Measurements from ENCODE around the gene AMD1. TPM values are rescaled to one million over a fixed set of nuclear protein-coding genes. Genes with fewer than 3 reads are reported as not detected.
A peak's percentile ranks its signal among the peaks of the same experiment; 100 is the strongest.

AMD1 gene
- polyA plus RNA-seq, 2 of the 4 experiments (the other 2 are of a cell fraction) = 89.2 to 147 TPM

- TF ChIP-seq PBX3 (IDR thresholded peaks at IDR 0.05) = no peak
- TF ChIP-seq ESRRA (IDR thresholded peaks at IDR 0.05; ENCODE audit: borderline replicate concordance, low read length) = no peak
- TF ChIP-seq EHMT2 (IDR thresholded peaks at IDR 0.05; ENCODE audit: low read depth) = no peak
Observed at GRCh38 chr6:110890288-110890687, 15.7 kb downstream of the AMD1 start (continued).

- H3K27ac ChIP-seq = no peak overlapping the region
- ChIA-PET CTCF (no interaction called here), POLR2A (no interaction called here)
- H3K4me2 ChIP-seq = no peak overlapping the region
- peaks cover 11% of the 10 kb centered on the region; the same call in 2 of the 3 replicates for H3K4me1 ChIP-seq
- FAIRE-seq = no peak
- no peaks in the 10 kb centered on the region for H3K9me3 ChIP-seq
- WGBS (ENCODE audit: missing lambda C conversion rate) = 90% methylated on average over 4 of the region's 4 CpGs
- H3K4me3 ChIP-seq = no peak overlapping the region
- no peak for ATAC-seq
- no peak for DNase-seq (ENCODE audit: low read depth in 1 of 2, low spot score in 1 of 2)
- no peak for TF ChIP-seq ELK1 (IDR thresholded peaks at IDR 0.05; ENCODE audit: low read depth, low read length)
- no peak for TF ChIP-seq PHF8 (IDR thresholded peaks at IDR 0.05; ENCODE audit: borderline replicate concordance, low read depth)
- TF ChIP-seq HDAC2 (IDR thresholded peaks at IDR 0.05) = no peak
- no peak for TF ChIP-seq GATA3 (IDR thresholded peaks at IDR 0.05; ENCODE audit: borderline replicate concordance)
- TF ChIP-seq MYC (IDR thresholded peaks at IDR 0.05; ENCODE audit: borderline replicate concordance, low read length) = no peak
- TF ChIP-seq JUN (IDR thresholded peaks at IDR 0.05) = no peak
- TF ChIP-seq HMGXB4 (CRISPR knock-in tag; IDR thresholded peaks at IDR 0.05; ENCODE audit: borderline replicate concordance) = no peak
- no peak for TF ChIP-seq KDM1A (IDR thresholded peaks at IDR 0.05; ENCODE audit: low read depth)
- no peak for TF ChIP-seq KDM5A (IDR thresholded peaks at IDR 0.05)
- no peak for TF ChIP-seq EHMT2 (IDR thresholded peaks at IDR 0.05; ENCODE audit: low read depth)
- TF ChIP-seq ATOH8 (CRISPR knock-in tag; IDR thresholded peaks at IDR 0.05; ENCODE audit: low read depth) = no peak
- no peak for TF ChIP-seq TFCP2L1 (CRISPR knock-in tag; IDR thresholded peaks at IDR 0.05)
- no peak for TF ChIP-seq RAD21 (conservative IDR thresholded peaks at IDR 0.05 in 1 of 2, IDR thresholded peaks at IDR 0.05 in 1 of 2)
Observed at GRCh38 chr6:110895907-110896608, 21.5 kb downstream of the AMD1 start.

- POLR2A ChIA-PET = interaction anchor here (1.1 kb wide), 1 partner anchor 23 kb away, joined by 5 read pairs; the partner anchor contains the start of gene AMD1
- H3K4me2 ChIP-seq = no peak overlapping the region
- ATAC-seq (no peak; a peak in 1 of 6 replicates), FAIRE-seq (no peak), DNase-seq (ENCODE audit: low read depth in 1 of 2, low spot score in 1 of 2) (peak in 1 of 2 experiments; percentile 21)
- no peak overlapping the region for H3K4me3 ChIP-seq
- CTCF ChIA-PET = interaction anchor here (1.2 kb wide), 1 partner anchor 18 kb away, joined by 3 read pairs; no protein-coding TSS in a partner anchor
- H3K4me1 ChIP-seq = peaks cover 11% of the 10 kb centered on the region; the same call in 2 of the 3 replicates
- no peak overlapping the region for H3K27ac ChIP-seq
- WGBS (ENCODE audit: missing lambda C conversion rate) = 98% methylated on average over 9 of the region's 9 CpGs
- H3K9me3 ChIP-seq = no peaks in the 10 kb centered on the region
- TF ChIP-seq HOXA7 (CRISPR knock-in tag; IDR thresholded peaks at IDR 0.05) (no peak), NR3C1 (IDR thresholded peaks at IDR 0.05) (no peak), SREBF2 (IDR thresholded peaks at IDR 0.05) (no peak), CHD4 (IDR thresholded peaks at IDR 0.05; ENCODE audit: borderline replicate concordance) (no peak), USF2 (IDR thresholded peaks at IDR 0.05) (no peak), ZC3H11A (IDR thresholded peaks at IDR 0.05) (no peak), ZSCAN20 (CRISPR knock-in tag; IDR thresholded peaks at IDR 0.05) (no peak), TFCP2L1 (CRISPR knock-in tag; IDR thresholded peaks at IDR 0.05) (no peak), RAD21 (conservative IDR thresholded peaks at IDR 0.05 in 1 of 2, IDR thresholded peaks at IDR 0.05 in 1 of 2) (no peak), MAZ (IDR thresholded peaks at IDR 0.05; ENCODE audit: borderline replicate concordance, low read depth, low read length) (no peak), HDAC2 (IDR thresholded peaks at IDR 0.05) (no peak), HMGXB4 (CRISPR knock-in tag; IDR thresholded peaks at IDR 0.05; ENCODE audit: borderline replicate concordance) (no peak), E2F6 (IDR thresholded peaks at IDR 0.05; ENCODE audit: borderline replicate concordance, low read depth) (no peak), RCOR1 (IDR thresholded peaks at IDR 0.05; ENCODE audit: low read depth, low read length) (no peak), KDM5A (IDR thresholded peaks at IDR 0.05) (no peak), NFE2L2 (conservative IDR thresholded peaks at IDR 0.05; ENCODE audit: low read length) (no peak)
Observed at GRCh38 chr6:110897433-110897832, 22.8 kb downstream of the AMD1 start.

Measured in A549 (cell line).